ENCODE measurements around the gene MSRB3. TPM values are rescaled to one million over a fixed set of nuclear protein-coding genes. Genes with fewer than 3 reads are reported as not detected.

Gene MSRB3
- total RNA-seq, 1 experiment from 2014 or later, result 1.1 TPM

- H4K20me1 ChIP-seq (ENCODE audit: control insufficient read depth, insufficient read depth, insufficient read length), result no peaks in the 10 kb centered on the region
- H2BK15ac ChIP-seq (ENCODE audit: low read depth, low read length), result no peak overlapping the region
- no peak overlapping the region for H3K4ac ChIP-seq (ENCODE audit: low read depth, low read length)
- no peak overlapping the region for H4K91ac ChIP-seq (ENCODE audit: insufficient read length, low read depth, low read length)
- no peaks in the 10 kb centered on the region for H3K27me3 Mint-ChIP-seq (ENCODE audit: low read depth)
- H4K8ac ChIP-seq (replicated peaks; ENCODE audit: insufficient read length, low read depth, low read length), result no peak overlapping the region
- no peak overlapping the region for H3K27ac ChIP-seq (ENCODE audit: insufficient read length, low read depth, low read length)
- H3T11ph ChIP-seq (ENCODE audit: low read length), result no peak overlapping the region
- no peaks in the 10 kb centered on the region for H3K36me3 Mint-ChIP-seq (ENCODE audit: insufficient read depth in 1 of 3, low read depth in 3 of 3)
- peaks cover 0 to 3% of the 10 kb centered on the region in 2 experiments; a peak in 1 of 5 replicates for H3K9me3 Mint-ChIP-seq
- no peak overlapping the region for H3K56ac ChIP-seq (ENCODE audit: insufficient read length, low read depth, low read length)
- no peak overlapping the region for H2BK12ac ChIP-seq (ENCODE audit: insufficient read length, low read depth, low read length)
- no peak for DNase-seq
- H3K4me2 ChIP-seq (ENCODE audit: insufficient read depth, insufficient read length, low read length), result no peak overlapping the region
- no peak overlapping the region for H4K5ac ChIP-seq (ENCODE audit: insufficient read length, low read depth, low read length)
- TF ChIP-seq CTCF (conservative IDR thresholded peaks at IDR 0.05), result no peak
- H2AFZ ChIP-seq (ENCODE audit: low read length), result no peak overlapping the region
- H3K14ac ChIP-seq (ENCODE audit: insufficient read depth, low read length), result no peak overlapping the region
- no peaks in the 10 kb centered on the region for H3K79me1 ChIP-seq (ENCODE audit: insufficient read depth, low read depth, low read length, poor library complexity, severe bottlenecking)
- H2BK120ac ChIP-seq (ENCODE audit: low read depth, low read length, poor library complexity, severe bottlenecking), result no peak overlapping the region
- no peaks in the 10 kb centered on the region for H3K9me3 ChIP-seq (ENCODE audit: control insufficient read depth, low read depth, low read length)
- H3K79me2 ChIP-seq (ENCODE audit: insufficient read depth, low read length), result no peaks in the 10 kb centered on the region
- H3K4me1 Mint-ChIP-seq, result no peaks in the 10 kb centered on the region
- no peak overlapping the region for H2BK20ac ChIP-seq (ENCODE audit: low read depth, low read length, poor library complexity, severe bottlenecking)
- H3K27me3 ChIP-seq (ENCODE audit: insufficient read depth, low read length), result no peaks in the 10 kb centered on the region
- no peak overlapping the region for H3K9ac ChIP-seq (ENCODE audit: extremely low read depth, insufficient read length, low read length)
- no peak overlapping the region for H2BK5ac ChIP-seq (ENCODE audit: insufficient read length, low read length)
- no peaks in the 10 kb centered on the region for H3K23me2 ChIP-seq (ENCODE audit: insufficient read length, low read depth, low read length, poor library complexity, severe bottlenecking)
- H3K18ac ChIP-seq (ENCODE audit: insufficient read length, low read depth, low read length), result no peak overlapping the region
- no peak overlapping the region for H3K4me3 Mint-ChIP-seq
- no peak overlapping the region for H3K27ac Mint-ChIP-seq
- no peaks in the 10 kb centered on the region for H3K4me1 ChIP-seq (ENCODE audit: insufficient read depth, low read length)
- H3K23ac ChIP-seq (ENCODE audit: insufficient read length, low read depth, low read length), result no peak overlapping the region
- WGBS (ENCODE audit: extremely low coverage, insufficient read length, low lambda C conversion rate), result no CpG with 5 or more reads among the region's 2 CpGs
- no peak overlapping the region for H2AK5ac ChIP-seq (ENCODE audit: insufficient read length, low read length)
These were observed 182.5 kb downstream of the MSRB3 start for GRCh38 chr12:65461017-65461416.
